HEK293 (cell line): ENCODE results near the gene IL22RA1.

Experiments
- KLF1 ChIP-seq: fragments of 450-650 bp; formaldehyde crosslinking; IDR thresholded peaks from 2 replicates; pipeline ENCODE4 v1.5.1; 2016; ENCODE audit warnings: missing biosample characterization, missing genetic modification characterization
- MEIS1 ChIP-seq: sonication (generic); formaldehyde crosslinking; IDR thresholded peaks from 2 replicates; pipeline ENCODE4 v1.8.1; 2022; ENCODE audit warnings: missing genetic modification reagents, mild to moderate bottlenecking, borderline replicate concordance
- OVOL3 ChIP-seq: fragments of 450-650 bp; formaldehyde crosslinking; IDR thresholded peaks from 2 replicates; pipeline ENCODE4 v1.5.1; 2016; ENCODE audit warnings: missing biosample characterization, missing genetic modification characterization
- ZBTB26 ChIP-seq: fragments of 450-650 bp; formaldehyde crosslinking; optimal IDR thresholded peaks from 2 replicates; pipeline ENCODE3; 2016; ENCODE audit warnings: missing biosample characterization, mild to moderate bottlenecking, missing genetic modification characterization
- ZBTB8A ChIP-seq: fragments of 450-650 bp; formaldehyde crosslinking; IDR thresholded peaks from 2 replicates; pipeline ENCODE4 v1.5.1; 2016; ENCODE audit warnings: missing biosample characterization, missing genetic modification characterization
- ZEB2 ChIP-seq: fragments of 450-650 bp; formaldehyde crosslinking; IDR thresholded peaks from 2 replicates; pipeline ENCODE4 v1.5.1; 2016; ENCODE audit warnings: missing biosample characterization, missing genetic modification characterization
- ZFP3 ChIP-seq: fragments of 450-650 bp; formaldehyde crosslinking; IDR thresholded peaks from 2 replicates; pipeline ENCODE4 v1.5.1; 2016; ENCODE audit warnings: low read depth, missing biosample characterization, missing genetic modification characterization
- ZNF169 ChIP-seq: fragments of 450-650 bp; formaldehyde crosslinking; IDR thresholded peaks from 2 replicates; pipeline ENCODE4 v1.5.1; 2016; ENCODE audit warnings: missing biosample characterization, missing genetic modification characterization
- ZNF2 ChIP-seq: fragments of 450-650 bp; formaldehyde crosslinking; IDR thresholded peaks from 2 replicates; pipeline ENCODE4 v1.5.1; 2016; ENCODE audit warnings: missing biosample characterization, missing genetic modification characterization
- ZNF202 ChIP-seq: fragments of 450-650 bp; formaldehyde crosslinking; IDR thresholded peaks from 2 replicates; pipeline ENCODE4 v1.5.1; 2016; ENCODE audit warnings: missing biosample characterization, missing genetic modification characterization, borderline replicate concordance
- ZNF221 ChIP-seq: fragments of 450-650 bp; formaldehyde crosslinking; IDR thresholded peaks from 2 replicates; pipeline ENCODE4 v1.5.1; 2017; ENCODE audit warnings: missing biosample characterization, missing genetic modification characterization, borderline replicate concordance
- ZNF23 ChIP-seq: fragments of 450-650 bp; formaldehyde crosslinking; IDR thresholded peaks from 2 replicates; pipeline ENCODE4 v1.5.1; 2016; ENCODE audit warnings: missing biosample characterization, missing genetic modification characterization, borderline replicate concordance
- ZNF366 ChIP-seq: fragments of 450-650 bp; formaldehyde crosslinking; conservative IDR thresholded peaks from 2 replicates; pipeline ENCODE4 v1.5.1; 2016; ENCODE audit warnings: missing biosample characterization, missing genetic modification characterization
- ZNF529 ChIP-seq: fragments of 450-650 bp; formaldehyde crosslinking; IDR thresholded peaks from 2 replicates; pipeline ENCODE4 v1.5.1; 2017; ENCODE audit warnings: missing genetic modification characterization, missing biosample characterization; ENCODE audit not compliant: insufficient replicate concordance
- ZNF548 ChIP-seq: fragments of 450-650 bp; formaldehyde crosslinking; IDR thresholded peaks from 2 replicates; pipeline ENCODE4 v1.5.1; 2016; ENCODE audit warnings: missing biosample characterization, missing genetic modification characterization
- ZNF561 ChIP-seq: fragments of 450-650 bp; IDR thresholded peaks from 2 replicates; pipeline ENCODE4 v1.5.1; 2018; ENCODE audit warnings: missing biosample characterization, missing genetic modification characterization, borderline replicate concordance
- ZNF571 ChIP-seq: fragments of 450-650 bp; formaldehyde crosslinking; IDR thresholded peaks from 2 replicates; pipeline ENCODE4 v1.5.0; 2017; ENCODE audit warnings: missing biosample characterization, missing genetic modification characterization
- ZNF610 ChIP-seq: fragments of 450-650 bp; formaldehyde crosslinking; IDR thresholded peaks from 2 replicates; pipeline ENCODE4 v1.5.1; 2016; ENCODE audit warnings: missing biosample characterization, missing genetic modification characterization, borderline replicate concordance
- ZNF654 ChIP-seq: fragments of 450-650 bp; formaldehyde crosslinking; IDR thresholded peaks from 2 replicates; pipeline ENCODE4 v1.5.1; 2016; ENCODE audit warnings: low read depth, missing biosample characterization, missing genetic modification characterization
- ZNF670 ChIP-seq: fragments of 450-650 bp; formaldehyde crosslinking; IDR thresholded peaks from 2 replicates; pipeline ENCODE4 v1.5.1; 2016; ENCODE audit warnings: missing biosample characterization, missing genetic modification characterization, low read depth
- ZNF837 ChIP-seq: fragments of 450-650 bp; formaldehyde crosslinking; IDR thresholded peaks from 2 replicates; pipeline ENCODE4 v1.5.1; 2016; ENCODE audit warnings: missing biosample characterization, missing genetic modification characterization
- ZNF843 ChIP-seq: fragments of 450-650 bp; formaldehyde crosslinking; IDR thresholded peaks from 2 replicates; pipeline ENCODE4 v1.5.1; 2016; ENCODE audit warnings: missing biosample characterization, missing genetic modification characterization
- ZSCAN23 ChIP-seq: fragments of 450-650 bp; formaldehyde crosslinking; IDR thresholded peaks from 2 replicates; pipeline ENCODE4 v1.5.1; 2016; ENCODE audit warnings: missing biosample characterization, missing genetic modification characterization
- ZSCAN30 ChIP-seq: fragments of 450-650 bp; IDR thresholded peaks from 2 replicates; pipeline ENCODE4 v1.5.1; 2018; ENCODE audit warnings: missing biosample characterization, mild to moderate bottlenecking, missing genetic modification characterization, moderate library complexity
- TF ChIP-seq, protein P1 (sequence below): fragments of 450-650 bp; formaldehyde crosslinking; IDR thresholded peaks from 2 replicates; pipeline ENCODE4 v1.5.1; 2016; ENCODE audit warnings: missing biosample characterization, missing genetic modification characterization
- TF ChIP-seq, protein P2 (sequence below): fragments of 450-650 bp; formaldehyde crosslinking; IDR thresholded peaks from 2 replicates; pipeline ENCODE4 v1.5.1; 2016; ENCODE audit warnings: missing biosample characterization, missing genetic modification characterization
- TF ChIP-seq, protein P3 (sequence below): fragments of 450-650 bp; formaldehyde crosslinking; conservative IDR thresholded peaks from 2 replicates; pipeline ENCODE4 v1.5.1; 2016; ENCODE audit warnings: low read depth, missing biosample characterization, missing genetic modification characterization

IL22RA1 gene

DNA sequence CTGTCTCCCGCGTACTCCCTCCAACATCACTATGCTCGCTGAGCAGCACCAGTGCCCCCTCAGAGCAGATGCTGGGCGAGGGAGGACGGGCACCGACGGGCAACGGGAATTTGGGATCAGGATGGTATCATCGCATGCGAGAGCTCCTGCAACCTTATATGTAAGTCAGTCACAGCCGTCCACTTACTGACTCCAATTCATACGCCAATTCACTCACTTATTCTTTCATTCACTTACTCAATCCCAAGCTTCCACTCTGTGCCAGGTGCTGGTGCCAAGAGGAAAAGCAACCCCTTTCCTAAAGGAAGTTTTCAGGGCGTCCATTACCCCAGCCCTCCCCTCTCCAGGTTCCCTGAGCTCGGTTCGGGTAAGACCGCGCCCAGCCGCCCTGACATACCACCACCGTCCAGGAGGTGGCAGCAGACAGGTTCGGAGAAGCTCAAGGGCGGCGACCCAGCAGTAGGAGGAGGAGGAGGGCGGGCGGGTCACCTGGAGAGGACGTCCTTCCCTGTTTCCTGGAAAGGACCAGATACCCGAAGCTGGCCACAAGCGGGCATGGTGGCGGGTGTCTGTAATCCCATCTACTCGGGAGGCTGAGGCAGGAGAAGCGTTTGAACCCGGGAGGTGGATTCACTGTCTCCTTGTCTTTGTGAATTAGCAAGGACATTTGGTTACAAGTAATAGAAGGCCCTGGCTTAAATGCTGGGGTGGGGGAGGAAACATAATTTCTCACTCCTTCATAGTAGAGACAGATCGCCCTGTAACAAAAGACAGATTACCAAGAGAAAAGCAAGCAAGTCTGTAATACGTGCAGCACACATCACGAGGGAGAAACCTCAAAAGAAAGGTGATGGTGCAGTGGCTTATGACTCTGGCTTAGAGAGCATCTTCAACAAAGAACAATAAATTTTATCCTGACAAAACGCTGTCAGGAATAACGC, 7.6 kb upstream of the IL22RA1 start (continued):
- TF ChIP-seq ZFP3 (no peak), ZNF843 (no peak), ZNF837 (tag by site-specific recombination) (no peak), ZNF169 (no peak), ZNF670 (tag by site-specific recombination) (no peak), ZSCAN30 (tag by site-specific recombination) (no peak), ZNF221 (tag by site-specific recombination) (no peak), ZNF571 (tag by site-specific recombination) (no peak), ZNF529 (tag by site-specific recombination) (no peak), ZBTB8A (peak; percentile 27; the same call in 1 of the 2 replicates), ZNF202 (no peak), ZNF561 (tag by site-specific recombination) (0 out of 2 replicates have a peak, but pooled peaks have one; percentile 37), MEIS1 (CRISPR knock-in tag) (no peak), ZNF2 (tag by site-specific recombination) (no peak), KLF1 (tag by site-specific recombination) (peak; percentile 73), OVOL3 (tag by site-specific recombination) (no peak), ZNF366 (no peak), ZNF654 (tag by site-specific recombination) (peak; percentile 72), ZEB2 (peak; percentile 41; the same call in 1 of the 2 replicates), ZNF23 (tag by site-specific recombination) (no peak), ZNF548 (tag by site-specific recombination) (no peak), ZBTB26 (tag by site-specific recombination) (no peak), ZNF610 (tag by site-specific recombination) (no peak), ZSCAN23 (tag by site-specific recombination) (no peak)
- TF ChIP-seq, protein P1, sequence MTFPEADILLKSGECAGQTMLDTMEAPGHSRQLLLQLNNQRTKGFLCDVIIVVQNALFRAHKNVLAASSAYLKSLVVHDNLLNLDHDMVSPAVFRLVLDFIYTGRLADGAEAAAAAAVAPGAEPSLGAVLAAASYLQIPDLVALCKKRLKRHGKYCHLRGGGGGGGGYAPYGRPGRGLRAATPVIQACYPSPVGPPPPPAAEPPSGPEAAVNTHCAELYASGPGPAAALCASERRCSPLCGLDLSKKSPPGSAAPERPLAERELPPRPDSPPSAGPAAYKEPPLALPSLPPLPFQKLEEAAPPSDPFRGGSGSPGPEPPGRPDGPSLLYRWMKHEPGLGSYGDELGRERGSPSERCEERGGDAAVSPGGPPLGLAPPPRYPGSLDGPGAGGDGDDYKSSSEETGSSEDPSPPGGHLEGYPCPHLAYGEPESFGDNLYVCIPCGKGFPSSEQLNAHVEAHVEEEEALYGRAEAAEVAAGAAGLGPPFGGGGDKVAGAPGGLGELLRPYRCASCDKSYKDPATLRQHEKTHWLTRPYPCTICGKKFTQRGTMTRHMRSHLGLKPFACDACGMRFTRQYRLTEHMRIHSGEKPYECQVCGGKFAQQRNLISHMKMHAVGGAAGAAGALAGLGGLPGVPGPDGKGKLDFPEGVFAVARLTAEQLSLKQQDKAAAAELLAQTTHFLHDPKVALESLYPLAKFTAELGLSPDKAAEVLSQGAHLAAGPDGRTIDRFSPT (tag by site-specific recombination): no peak
- TF ChIP-seq, protein P2, sequence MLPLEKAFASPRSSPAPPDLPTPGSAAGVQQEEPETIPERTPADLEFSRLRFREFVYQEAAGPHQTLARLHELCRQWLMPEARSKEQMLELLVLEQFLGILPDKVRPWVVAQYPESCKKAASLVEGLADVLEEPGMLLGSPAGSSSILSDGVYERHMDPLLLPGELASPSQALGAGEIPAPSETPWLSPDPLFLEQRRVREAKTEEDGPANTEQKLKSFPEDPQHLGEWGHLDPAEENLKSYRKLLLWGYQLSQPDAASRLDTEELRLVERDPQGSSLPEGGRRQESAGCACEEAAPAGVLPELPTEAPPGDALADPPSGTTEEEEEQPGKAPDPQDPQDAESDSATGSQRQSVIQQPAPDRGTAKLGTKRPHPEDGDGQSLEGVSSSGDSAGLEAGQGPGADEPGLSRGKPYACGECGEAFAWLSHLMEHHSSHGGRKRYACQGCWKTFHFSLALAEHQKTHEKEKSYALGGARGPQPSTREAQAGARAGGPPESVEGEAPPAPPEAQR (tag by site-specific recombination): no peak
- TF ChIP-seq, protein P3, sequence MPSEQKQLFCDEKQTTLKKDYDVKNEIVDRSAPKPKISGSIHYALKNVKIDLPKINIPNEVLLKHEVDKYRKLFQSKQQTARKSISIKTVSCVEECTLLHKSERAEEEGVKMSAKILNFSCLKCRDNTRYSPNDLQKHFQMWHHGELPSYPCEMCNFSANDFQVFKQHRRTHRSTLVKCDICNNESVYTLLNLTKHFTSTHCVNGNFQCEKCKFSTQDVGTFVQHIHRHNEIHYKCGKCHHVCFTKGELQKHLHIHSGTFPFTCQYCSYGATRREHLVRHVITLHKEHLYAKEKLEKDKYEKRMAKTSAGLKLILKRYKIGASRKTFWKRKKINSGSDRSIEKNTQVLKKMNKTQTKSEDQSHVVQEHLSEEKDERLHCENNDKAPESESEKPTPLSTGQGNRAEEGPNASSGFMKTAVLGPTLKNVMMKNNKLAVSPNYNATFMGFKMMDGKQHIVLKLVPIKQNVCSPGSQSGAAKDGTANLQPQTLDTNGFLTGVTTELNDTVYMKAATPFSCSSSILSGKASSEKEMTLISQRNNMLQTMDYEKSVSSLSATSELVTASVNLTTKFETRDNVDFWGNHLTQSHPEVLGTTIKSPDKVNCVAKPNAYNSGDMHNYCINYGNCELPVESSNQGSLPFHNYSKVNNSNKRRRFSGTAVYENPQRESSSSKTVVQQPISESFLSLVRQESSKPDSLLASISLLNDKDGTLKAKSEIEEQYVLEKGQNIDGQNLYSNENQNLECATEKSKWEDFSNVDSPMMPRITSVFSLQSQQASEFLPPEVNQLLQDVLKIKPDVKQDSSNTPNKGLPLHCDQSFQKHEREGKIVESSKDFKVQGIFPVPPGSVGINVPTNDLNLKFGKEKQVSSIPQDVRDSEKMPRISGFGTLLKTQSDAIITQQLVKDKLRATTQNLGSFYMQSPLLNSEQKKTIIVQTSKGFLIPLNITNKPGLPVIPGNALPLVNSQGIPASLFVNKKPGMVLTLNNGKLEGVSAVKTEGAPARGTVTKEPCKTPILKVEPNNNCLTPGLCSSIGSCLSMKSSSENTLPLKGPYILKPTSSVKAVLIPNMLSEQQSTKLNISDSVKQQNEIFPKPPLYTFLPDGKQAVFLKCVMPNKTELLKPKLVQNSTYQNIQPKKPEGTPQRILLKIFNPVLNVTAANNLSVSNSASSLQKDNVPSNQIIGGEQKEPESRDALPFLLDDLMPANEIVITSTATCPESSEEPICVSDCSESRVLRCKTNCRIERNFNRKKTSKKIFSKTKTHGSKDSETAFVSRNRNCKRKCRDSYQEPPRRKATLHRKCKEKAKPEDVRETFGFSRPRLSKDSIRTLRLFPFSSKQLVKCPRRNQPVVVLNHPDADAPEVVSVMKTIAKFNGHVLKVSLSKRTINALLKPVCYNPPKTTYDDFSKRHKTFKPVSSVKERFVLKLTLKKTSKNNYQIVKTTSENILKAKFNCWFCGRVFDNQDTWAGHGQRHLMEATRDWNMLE: no peak
